Bone marrow (tissue), 2 donors: ENCODE results near the gene SULT1E1.
A peak's percentile ranks its signal among the peaks of the same experiment; 100 is the strongest.

Experiments used
- DNase-seq, 2 donors: peaks; one replicate each; lab custom pipeline; 2025; lab: John Stamatoyannopoulos, UW

Gene SULT1E1

GRCh38 chr4:69860052-69860451 lies at the start of gene SULT1E1:
Gene SULT1E1, minus strand, starts transcription at chr4:69860145. Its CDS starts 2,501 bp downstream, at chr4:69857644.
- no peak for DNase-seq

- no peak for DNase-seq
Measured at GRCh38 chr4:69909195-69909594, 49.2 kb upstream of the SULT1E1 start.

GRCh38 chr4:69907151-69907550 lies 47.2 kb upstream of the SULT1E1 start:
- no peak for DNase-seq

GRCh38 chr4:69896530-69897116 lies 36.7 kb upstream of the SULT1E1 start:
- no peak for DNase-seq

- no peak for DNase-seq
Measured at GRCh38 chr4:69894721-69895120, 34.8 kb upstream of the SULT1E1 start.

- no peak for DNase-seq
Measured at GRCh38 chr4:69894186-69894585, 34.2 kb upstream of the SULT1E1 start.

- DNase-seq, result no peak
Measured at GRCh38 chr4:69888336-69888735, 28.4 kb upstream of the SULT1E1 start.

- no peak for DNase-seq
Measured at GRCh38 chr4:69882150-69882549, 22.2 kb upstream of the SULT1E1 start.

- DNase-seq, result peak in 1 of 2 donors; percentile 45
Measured at GRCh38 chr4:69881173-69881773, 21.3 kb upstream of the SULT1E1 start.

GRCh38 chr4:69878250-69878649 lies 18.3 kb upstream of the SULT1E1 start:
- no peak for DNase-seq

GRCh38 chr4:69877453-69877852 lies 17.5 kb upstream of the SULT1E1 start:
- no peak for DNase-seq

- DNase-seq, result no peak
Measured at GRCh38 chr4:69876071-69876470, 16.1 kb upstream of the SULT1E1 start.

- no peak for DNase-seq
Measured at GRCh38 chr4:69875576-69875975, 15.6 kb upstream of the SULT1E1 start.

GRCh38 chr4:69874507-69874906 lies 14.6 kb upstream of the SULT1E1 start:
- DNase-seq, result no peak

- no peak for DNase-seq
Measured at GRCh38 chr4:69861756-69862155, 1.8 kb upstream of the SULT1E1 start.

- no peak for DNase-seq
Measured at GRCh38 chr4:69860521-69861298, 765 bp upstream of the SULT1E1 start.

- no peak for DNase-seq
Measured at GRCh38 chr4:69859140-69859685, 732 bp downstream of the SULT1E1 start.

GRCh38 chr4:69858690-69859089 lies 1.3 kb downstream of the SULT1E1 start:
- DNase-seq, result no peak

GRCh38 chr4:69855822-69856221 lies 4.1 kb downstream of the SULT1E1 start:
- DNase-seq, result no peak

- DNase-seq, result no peak
Measured at GRCh38 chr4:69849969-69850368, 10.0 kb downstream of the SULT1E1 start.

- no peak for DNase-seq
Measured at GRCh38 chr4:69849297-69849696, 10.6 kb downstream of the SULT1E1 start.

- DNase-seq, result no peak
Measured at GRCh38 chr4:69848028-69848427, 11.9 kb downstream of the SULT1E1 start.

GRCh38 chr4:69843932-69844331 lies 16.0 kb downstream of the SULT1E1 start:
- no peak for DNase-seq
